ENCODE results near the gene NIPBL. TPM values are rescaled to one million over a fixed set of nuclear protein-coding genes. Genes with fewer than 3 reads are reported as not detected.
A peak's percentile ranks its signal among the peaks of the same experiment; 100 is the strongest.

Gene NIPBL
- total and polyA plus RNA-seq, 7 experiments from 2014 or later, result 28.2 to 123 (median 110) TPM

GRCh38 chr5:36969700-36970395 is 93.3 kb downstream of the NIPBL start:
- ATAC-seq, result no peak
- DNase-seq, result no peak
- Mint-ChIP-seq H3K36me3 (peaks cover 16 to 53% (median 43%) of the 10 kb centered on the region in 5 donors), H3K27ac (peak overlapping the region in 2 of 9 donors; percentile 23 to 60), H3K9me3 (no peaks in the 10 kb centered on the region), H3K4me1 (peaks cover 0 to 9% (median 5%) of the 10 kb centered on the region in 7 donors), H3K27me3 (no peaks in the 10 kb centered on the region), H3K4me3 (no peak overlapping the region)
- H3K4me3 ChIP-seq (ENCODE audit: low read length), result no peak overlapping the region
- ChIA-PET CTCF (no interaction called here), POLR2A (interaction anchor here (0.8 kb wide), 1 partner anchor 87 kb away, joined by 3 read pairs; no protein-coding TSS in a partner anchor)
- no peaks in the 10 kb centered on the region for H3K9me3 ChIP-seq (ENCODE audit: control insufficient read depth in 2 of 3, low read length in 3 of 3)
- no peaks in the 10 kb centered on the region for H3K27me3 ChIP-seq (ENCODE audit: control insufficient read depth in 2 of 2, insufficient read depth in 2 of 2, low read length in 2 of 2)
- H3K4me1 ChIP-seq (ENCODE audit: control insufficient read depth in 2 of 2, insufficient read depth in 2 of 2, low read length in 2 of 2), result no peaks in the 10 kb centered on the region
- peaks cover 0 to 46% (median 14%) of the 10 kb centered on the region in 3 experiments for H3K36me3 ChIP-seq (ENCODE audit: control insufficient read depth in 2 of 3, insufficient read depth in 3 of 3, low read length in 3 of 3)
- intact Hi-C loops (cut with micrococcal nuclease), result no loop called here
- H3K27ac ChIP-seq (ENCODE audit: low read depth, low read length), result no peak overlapping the region

DNA sequence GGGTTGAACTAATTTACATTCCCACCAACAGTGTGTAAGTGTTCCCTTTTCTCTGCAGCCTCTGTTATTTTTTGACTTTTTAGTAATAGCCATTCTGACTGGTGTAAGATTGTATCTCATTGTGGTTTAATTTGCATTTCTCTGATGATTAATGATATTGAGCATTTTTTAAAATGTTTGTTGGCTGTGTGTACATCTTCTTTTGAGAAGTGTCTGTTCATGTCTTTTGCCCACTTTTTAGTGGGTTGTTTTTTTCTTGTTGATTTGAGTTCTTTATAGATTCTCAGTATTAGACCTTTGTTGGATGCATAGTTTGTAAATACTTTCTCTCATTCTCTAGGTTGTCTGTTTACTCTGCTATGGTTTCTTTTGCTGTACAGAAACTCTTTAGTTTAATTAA is 101.6 kb downstream of the NIPBL start:
- Histone ChIP-seq H3K27me3 (ENCODE audit: control insufficient read depth in 2 of 2, insufficient read depth in 2 of 2, low read length in 2 of 2) (no peaks in the 10 kb centered on the region), H3K27ac (ENCODE audit: low read depth, low read length) (no peak overlapping the region), H3K4me3 (ENCODE audit: low read length) (no peak overlapping the region), H3K9me3 (ENCODE audit: control insufficient read depth in 2 of 3, low read length in 3 of 3) (no peaks in the 10 kb centered on the region), H3K4me1 (ENCODE audit: control insufficient read depth in 2 of 2, insufficient read depth in 2 of 2, low read length in 2 of 2) (peaks cover 0 to 5% of the 10 kb centered on the region in 2 donors), H3K36me3 (ENCODE audit: control insufficient read depth in 2 of 3, insufficient read depth in 3 of 3, low read length in 3 of 3) (peaks cover 5 to 36% (median 7%) of the 10 kb centered on the region in 3 experiments)
- Mint-ChIP-seq H3K4me3 (peak overlapping the region in 4 of 10 donors; percentile 11 to 32 (median 18)), H3K4me1 (peaks cover 6 to 71% (median 50%) of the 10 kb centered on the region in 7 donors), H3K27ac (no peak overlapping the region), H3K9me3 (peaks cover 0 to 23% (median 10%) of the 10 kb centered on the region in 11 donors), H3K27me3 (no peaks in the 10 kb centered on the region), H3K36me3 (peaks cover 19 to 68% (median 63%) of the 10 kb centered on the region in 5 donors)
- DNase-seq (no peak), ATAC-seq (no peak)
- intact Hi-C loops (cut with micrococcal nuclease), result no loop called here
- ChIA-PET POLR2A (no interaction called here), CTCF (no interaction called here)

GRCh38 chr5:36982146-36982545 is 105.6 kb downstream of the NIPBL start:
- ATAC-seq, result no peak
- ChIA-PET CTCF (no interaction called here), POLR2A (no interaction called here)
- no peaks in the 10 kb centered on the region for H3K27me3 ChIP-seq (ENCODE audit: control insufficient read depth in 2 of 2, insufficient read depth in 2 of 2, low read length in 2 of 2)
- Mint-ChIP-seq H3K36me3 (peaks cover 24 to 57% (median 49%) of the 10 kb centered on the region in 5 donors), H3K27ac (no peak overlapping the region), H3K27me3 (no peaks in the 10 kb centered on the region), H3K9me3 (peaks cover 0 to 22% (median 9%) of the 10 kb centered on the region in 11 donors), H3K4me1 (peaks cover 7 to 77% (median 49%) of the 10 kb centered on the region in 7 donors), H3K4me3 (no peak overlapping the region)
- H3K27ac ChIP-seq (ENCODE audit: low read depth, low read length), result no peak overlapping the region
- intact Hi-C loops (cut with micrococcal nuclease), result loop anchor here in 1 of 2 donors (2.0 kb wide), 1 partner anchor 15 kb away; no protein-coding TSS in a partner anchor
- H3K36me3 ChIP-seq (ENCODE audit: control insufficient read depth in 2 of 3, insufficient read depth in 3 of 3, low read length in 3 of 3), result peaks cover 5 to 28% (median 8%) of the 10 kb centered on the region in 3 experiments
- no peaks in the 10 kb centered on the region for H3K9me3 ChIP-seq (ENCODE audit: control insufficient read depth in 2 of 3, low read length in 3 of 3)
- peaks cover 0 to 5% of the 10 kb centered on the region in 2 donors for H3K4me1 ChIP-seq (ENCODE audit: control insufficient read depth in 2 of 2, insufficient read depth in 2 of 2, low read length in 2 of 2)
- no peak for DNase-seq
- no peak overlapping the region for H3K4me3 ChIP-seq (ENCODE audit: low read length)

- H3K36me3 Mint-ChIP-seq, result peaks cover 14 to 40% (median 21%) of the 10 kb centered on the region in 5 donors
- ChIA-PET POLR2A (no interaction called here), CTCF (no interaction called here)
- Histone ChIP-seq H3K27me3 (ENCODE audit: control insufficient read depth in 2 of 2, insufficient read depth in 2 of 2, low read length in 2 of 2) (no peaks in the 10 kb centered on the region), H3K36me3 (ENCODE audit: control insufficient read depth in 2 of 3, insufficient read depth in 3 of 3, low read length in 3 of 3) (peaks cover 5 to 17% (median 8%) of the 10 kb centered on the region in 3 experiments), H3K9me3 (ENCODE audit: control insufficient read depth in 2 of 3, low read length in 3 of 3) (no peaks in the 10 kb centered on the region), H3K27ac (ENCODE audit: low read depth, low read length) (no peak overlapping the region), H3K4me1 (ENCODE audit: control insufficient read depth in 2 of 2, insufficient read depth in 2 of 2, low read length in 2 of 2) (peaks cover 0 to 5% of the 10 kb centered on the region in 2 donors), H3K4me3 (ENCODE audit: low read length) (no peak overlapping the region)
- H3K27me3 Mint-ChIP-seq, result no peaks in the 10 kb centered on the region
- intact Hi-C loops (cut with micrococcal nuclease), result no loop called here
- peak overlapping the region in 3 of 10 donors; percentile 0 to 34 (median 25) for H3K4me3 Mint-ChIP-seq
- peak overlapping the region in 3 of 9 donors; percentile 31 to 77 (median 51) for H3K27ac Mint-ChIP-seq
- ATAC-seq (no peak), DNase-seq (no peak)
- no peaks in the 10 kb centered on the region for H3K9me3 Mint-ChIP-seq
- peaks cover 6 to 76% (median 48%) of the 10 kb centered on the region in 7 donors for H3K4me1 Mint-ChIP-seq
Observed at GRCh38 chr5:36985387-36985786, 108.8 kb downstream of the NIPBL start.

GRCh38 chr5:36988396-36988795 is 111.8 kb downstream of the NIPBL start:
- Histone ChIP-seq H3K27ac (ENCODE audit: low read depth, low read length) (no peak overlapping the region), H3K4me1 (ENCODE audit: control insufficient read depth in 2 of 2, insufficient read depth in 2 of 2, low read length in 2 of 2) (peaks cover 0 to 4% of the 10 kb centered on the region in 2 donors), H3K27me3 (ENCODE audit: control insufficient read depth in 2 of 2, insufficient read depth in 2 of 2, low read length in 2 of 2) (no peaks in the 10 kb centered on the region), H3K9me3 (ENCODE audit: control insufficient read depth in 2 of 3, low read length in 3 of 3) (no peaks in the 10 kb centered on the region), H3K4me3 (ENCODE audit: low read length) (no peak overlapping the region), H3K36me3 (ENCODE audit: control insufficient read depth in 2 of 3, insufficient read depth in 3 of 3, low read length in 3 of 3) (peaks cover 5 to 10% (median 8%) of the 10 kb centered on the region in 3 experiments)
- DNase-seq (no peak), ATAC-seq (no peak)
- H3K9me3 Mint-ChIP-seq, result no peaks in the 10 kb centered on the region
- intact Hi-C loops (cut with micrococcal nuclease), result no loop called here
- CTCF ChIA-PET, result no interaction called here
- peak overlapping the region in 5 of 9 donors; percentile 24 to 69 (median 42) for H3K27ac Mint-ChIP-seq
- H3K36me3 Mint-ChIP-seq, result peaks cover 14 to 30% (median 17%) of the 10 kb centered on the region in 5 donors
- POLR2A ChIA-PET, result no interaction called here
- H3K27me3 Mint-ChIP-seq, result no peaks in the 10 kb centered on the region
- peaks cover 16 to 66% (median 55%) of the 10 kb centered on the region in 7 donors for H3K4me1 Mint-ChIP-seq
- H3K4me3 Mint-ChIP-seq, result peak overlapping the region in 1 of 10 donors; percentile 9

DNA sequence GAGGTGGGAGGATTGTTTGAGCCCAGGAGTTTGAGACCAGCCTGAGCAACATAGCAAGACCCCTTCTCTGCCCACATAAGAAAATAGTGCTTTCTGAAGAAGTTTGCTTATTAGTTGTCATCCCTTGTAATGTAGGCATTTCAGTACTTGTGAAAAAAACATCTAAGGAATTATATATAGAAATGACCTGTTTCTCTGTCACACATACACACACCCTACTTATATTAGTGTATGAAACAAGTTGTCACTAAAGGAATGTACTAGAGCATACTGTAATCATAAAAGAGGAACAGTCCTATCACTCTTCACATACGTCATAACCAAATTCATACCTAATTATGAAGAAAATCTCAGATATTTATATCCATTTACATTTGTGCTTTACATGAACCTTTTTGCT is 122.0 kb downstream of the NIPBL start:
- H3K27ac ChIP-seq (ENCODE audit: low read depth, low read length), result no peak overlapping the region
- no peak overlapping the region for H3K4me3 Mint-ChIP-seq
- no peaks in the 10 kb centered on the region for H3K27me3 ChIP-seq (ENCODE audit: control insufficient read depth in 2 of 2, insufficient read depth in 2 of 2, low read length in 2 of 2)
- H3K27ac Mint-ChIP-seq, result peak overlapping the region in 4 of 9 donors; percentile 16 to 45 (median 32)
- peaks cover 12 to 47% (median 30%) of the 10 kb centered on the region in 5 donors for H3K36me3 Mint-ChIP-seq
- no peaks in the 10 kb centered on the region for H3K9me3 ChIP-seq (ENCODE audit: control insufficient read depth in 2 of 3, low read length in 3 of 3)
- DNase-seq (no peak), ATAC-seq (no peak)
- no peak overlapping the region for H3K4me3 ChIP-seq (ENCODE audit: low read length)
- H3K36me3 ChIP-seq (ENCODE audit: control insufficient read depth in 2 of 3, insufficient read depth in 3 of 3, low read length in 3 of 3), result peaks cover 7 to 47% (median 9%) of the 10 kb centered on the region in 3 experiments
- no peaks in the 10 kb centered on the region for H3K27me3 Mint-ChIP-seq
- intact Hi-C loops (cut with micrococcal nuclease), result no loop called here
- POLR2A ChIA-PET, result no interaction called here
- CTCF ChIA-PET, result no interaction called here
- no peaks in the 10 kb centered on the region for H3K4me1 ChIP-seq (ENCODE audit: control insufficient read depth in 2 of 2, insufficient read depth in 2 of 2, low read length in 2 of 2)
- H3K9me3 Mint-ChIP-seq, result peaks cover 0 to 2% (median 0%) of the 10 kb centered on the region in 11 donors
- peaks cover 0 to 8% (median 5%) of the 10 kb centered on the region in 7 donors for H3K4me1 Mint-ChIP-seq

Measured in naive thymus-derived CD4-positive, alpha-beta T cell (primary cell).